Subcutaneous adipose tissue (tissue), 4 donors: ENCODE data around the gene ABHD12B. TPM values are rescaled to one million over a fixed set of nuclear protein-coding genes. Genes with fewer than 3 reads are reported as not detected.

Experiments
- CTCF ChIP-seq: fragments of 450-650 bp; IDR thresholded peaks from one replicate; pipeline ENCODE4 v1.5.1; 2016; ENCODE audit warnings: low read depth, mild to moderate bottlenecking, control low read depth, antibody characterized with exemption, moderate library complexity
- total RNA-seq, 4 donors: library from RNA; depleted of rRNA; stranded (reverse); fragments of >200 nt; gene quantifications; one replicate each; pipeline ENCODE4 v1.1.0, GENCODE V29; 2016

The ABHD12B gene
- total RNA-seq, 4 donors from 2014 or later: not detected

DNA sequence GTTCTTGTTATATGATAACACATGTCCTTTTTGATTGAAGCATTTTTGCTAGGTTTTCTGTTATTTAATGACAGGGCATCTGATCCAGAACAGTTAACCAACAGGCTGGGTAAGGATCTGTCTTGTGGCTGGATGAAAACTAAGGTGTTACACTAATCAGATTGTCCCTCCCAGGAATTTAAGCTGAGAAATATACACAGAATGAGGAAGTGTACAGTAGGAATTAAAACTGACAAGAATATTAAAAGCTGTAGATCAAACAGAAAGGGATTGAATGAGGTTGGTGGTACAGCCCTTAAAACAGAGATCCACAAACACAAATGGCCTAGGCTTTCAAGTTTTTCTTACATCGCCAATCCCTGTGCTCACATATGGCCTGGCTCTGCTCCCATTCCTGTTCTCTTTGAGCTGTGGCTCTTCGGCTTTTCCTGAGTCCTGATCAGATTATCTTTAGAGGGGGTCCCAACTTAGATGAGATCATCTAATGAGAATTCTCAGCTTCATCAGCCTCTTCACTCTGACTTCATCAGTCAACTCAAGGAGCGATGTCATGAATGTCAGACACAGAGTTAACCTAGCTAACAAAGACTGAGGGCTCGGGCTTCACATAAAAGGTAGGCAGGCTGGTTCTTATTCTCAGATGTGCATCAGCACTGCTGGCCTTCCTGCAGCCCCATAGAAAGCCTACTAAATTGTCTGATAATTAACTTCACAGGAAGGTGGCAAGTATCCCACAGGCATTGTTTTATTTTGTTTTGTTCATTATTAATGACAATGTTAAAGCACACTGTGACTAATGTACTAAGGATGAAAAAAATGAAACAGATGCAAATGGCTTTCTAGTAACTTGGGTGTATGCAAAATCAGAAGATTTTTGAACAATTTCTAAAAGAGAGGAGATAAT, 61.0 kb downstream of the ABHD12B start:
- no peak for TF ChIP-seq CTCF

DNA sequence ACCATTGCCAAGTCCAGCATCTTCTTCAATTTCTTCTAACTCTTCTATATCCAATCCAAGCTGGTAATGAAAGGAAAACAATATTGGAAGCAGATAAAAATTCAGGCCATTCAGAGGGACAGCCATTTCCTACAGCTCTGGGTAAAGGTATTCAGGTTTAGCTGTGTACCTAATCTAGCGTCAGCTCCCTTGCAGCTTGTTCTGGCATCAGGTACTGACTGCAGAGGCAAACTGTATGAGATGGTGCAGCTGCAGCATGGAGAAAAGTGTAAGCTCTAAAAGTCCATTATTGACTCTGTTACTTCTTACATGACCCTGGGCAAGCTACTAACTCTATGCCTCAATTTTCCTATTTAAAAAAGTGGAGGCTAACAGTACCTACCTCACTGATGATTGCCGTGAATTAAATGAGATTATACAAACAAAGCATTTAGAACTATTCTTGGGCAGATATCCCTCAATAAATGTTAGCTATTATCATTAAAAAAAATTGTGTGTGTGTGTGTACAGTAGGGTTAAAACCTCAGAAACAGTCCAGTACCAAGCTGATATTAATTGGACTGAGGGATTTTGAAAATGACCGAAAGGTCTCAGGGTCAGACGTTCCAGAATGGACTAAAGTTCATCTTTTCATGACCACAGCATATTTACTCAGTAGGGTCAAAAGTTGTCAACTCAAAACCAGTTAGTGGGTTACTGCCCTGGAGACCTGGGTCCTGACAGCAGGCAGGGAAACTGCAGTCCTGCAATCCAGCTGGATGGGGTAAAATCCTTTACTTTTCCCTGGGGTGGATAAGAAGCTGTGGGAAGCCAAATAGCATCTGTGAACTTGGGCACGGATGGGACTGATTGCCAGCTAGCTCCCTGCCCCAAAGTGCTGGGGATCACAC, 63.5 kb downstream of the ABHD12B start:
- no peak for TF ChIP-seq CTCF

DNA sequence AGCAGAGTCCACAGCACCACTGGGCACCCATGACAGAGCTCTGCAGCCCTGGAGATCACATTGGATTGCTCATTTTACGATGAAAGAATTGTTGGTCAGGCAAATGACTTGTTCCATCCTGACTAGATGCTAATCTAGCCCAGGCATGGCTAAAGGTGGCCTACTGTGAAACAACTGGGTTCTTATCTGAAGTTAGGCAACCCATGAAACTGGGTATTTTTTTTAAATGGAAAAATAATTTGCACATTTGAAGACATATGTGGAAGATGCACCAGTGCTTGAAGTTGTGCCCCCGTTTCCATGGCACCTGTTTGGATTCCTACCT, 64.1 kb downstream of the ABHD12B start:
- TF ChIP-seq CTCF: no peak

GRCh38 chr14:50936882-50937281, 65.0 kb downstream of the ABHD12B start:
- TF ChIP-seq CTCF: no peak

DNA sequence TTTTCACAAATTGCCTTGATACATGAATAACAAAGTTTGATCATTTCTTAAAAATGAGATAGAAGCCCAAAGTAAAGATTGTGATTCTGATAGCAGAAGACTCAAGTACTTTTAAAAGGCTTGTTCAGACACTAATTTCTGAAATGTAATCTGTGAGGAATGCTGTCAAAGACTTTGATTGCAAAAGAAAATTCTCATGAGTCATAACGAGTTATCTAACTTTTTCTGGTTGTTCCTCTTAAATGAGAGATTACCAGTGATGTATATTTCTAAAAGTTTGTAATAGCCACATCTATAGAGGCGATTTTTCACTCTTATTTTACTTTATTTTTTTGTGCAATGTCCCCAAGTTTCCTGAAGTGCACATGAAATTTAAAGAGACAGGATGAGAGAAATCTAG, 65.5 kb downstream of the ABHD12B start:
- TF ChIP-seq CTCF: no peak

- TF ChIP-seq CTCF: no peak
Measured at GRCh38 chr14:50937800-50938199, 65.9 kb downstream of the ABHD12B start.

- no peak for TF ChIP-seq CTCF
Measured at GRCh38 chr14:50941151-50941550, 69.3 kb downstream of the ABHD12B start.
